Activated naive CD4-positive, alpha-beta T cell treated with anti-CD3 and anti-CD28 coated beads, Interleukin-2, amount 10 ng/mL, durations not matched to agents 7 days and 5 days (primary cell): Measurements from ENCODE around the gene BCL2L1.
"Not testable (repeated sequence)": the region's sequence is repeated elsewhere in the genome, so short reads cannot be mapped to it uniquely, and the experiment has no call there.

ENCODE experiments used
- CTCF ChIA-PET: fragments of 350-600 bp; sonication (Branson Sonifier 250); formaldehyde crosslinking; loops from one replicate; lab custom pipeline; 2021; ENCODE audit warnings: antibody characterized with exemption; lab: Charles Lee
- DNase-seq: peaks from one replicate; pipeline ENCODE4 v3.0.0-alpha.2; 2020
- H3K27ac Mint-ChIP-seq: one replicate; pipeline ENCODE4 v1.8.0; 2021; ENCODE audit warnings: mild to moderate bottlenecking, moderate library complexity, mixed read lengths
- H3K27me3 Mint-ChIP-seq: one replicate; pipeline ENCODE4 v1.8.0; 2021; ENCODE audit warnings: mild to moderate bottlenecking, mixed read lengths
- H3K36me3 Mint-ChIP-seq: one replicate; pipeline ENCODE4 v1.8.0; 2021; ENCODE audit warnings: mixed read lengths
- H3K4me1 Mint-ChIP-seq: one replicate; pipeline ENCODE4 v1.8.0; 2021; ENCODE audit warnings: mixed read lengths
- H3K4me3 Mint-ChIP-seq: one replicate; pipeline ENCODE4 v1.8.0; 2021; ENCODE audit warnings: mild to moderate bottlenecking, moderate library complexity, mixed read lengths
- H3K9me3 Mint-ChIP-seq: one replicate; pipeline ENCODE4 v1.8.0; 2021; ENCODE audit warnings: mixed read lengths

BCL2L1 gene

GRCh38 chr20:31664696-31665354 lies 57.8 kb downstream of the BCL2L1 start:
- H3K4me3 Mint-ChIP-seq = no peak overlapping the region
- H3K4me1 Mint-ChIP-seq = peaks cover 83% of the 10 kb centered on the region
- no peaks in the 10 kb centered on the region for H3K9me3 Mint-ChIP-seq
- no peak for DNase-seq
- peaks cover 44% of the 10 kb centered on the region for H3K36me3 Mint-ChIP-seq
- CTCF ChIA-PET = interaction anchor here (1.1 to 7.5 kb wide), 5 partner anchors 11 to 63 kb away, joined by 4 to 348 read pairs (median 27); partner anchors contain the start of gene BCL2L1
- H3K27me3 Mint-ChIP-seq = no peaks in the 10 kb centered on the region
- peak overlapping the region; percentile 88 for H3K27ac Mint-ChIP-seq

GRCh38 chr20:31663838-31664695 lies 58.6 kb downstream of the BCL2L1 start:
- H3K4me3 Mint-ChIP-seq = no peak overlapping the region
- peaks cover 75% of the 10 kb centered on the region for H3K4me1 Mint-ChIP-seq

GRCh38 chr20:31663524-31663837 lies 59.2 kb downstream of the BCL2L1 start:
- peaks cover 36% of the 10 kb centered on the region for H3K36me3 Mint-ChIP-seq
- peaks cover 72% of the 10 kb centered on the region for H3K4me1 Mint-ChIP-seq
- no peaks in the 10 kb centered on the region for H3K9me3 Mint-ChIP-seq
- CTCF ChIA-PET = interaction anchor here (0.7 to 7.5 kb wide), 10 partner anchors 12 to 101 kb away, joined by 3 to 348 read pairs (median 16); partner anchors contain the start of gene BCL2L1
- peak overlapping the region; percentile 67 for H3K27ac Mint-ChIP-seq
- H3K4me3 Mint-ChIP-seq = no peak overlapping the region
- H3K27me3 Mint-ChIP-seq = no peaks in the 10 kb centered on the region
- no peak for DNase-seq

More at GRCh38 chr20:31663838-31664695, 58.6 kb downstream of the BCL2L1 start:
- H3K27me3 Mint-ChIP-seq = no peaks in the 10 kb centered on the region
- DNase-seq = no peak
- H3K27ac Mint-ChIP-seq = peak overlapping the region; percentile 67
- no peaks in the 10 kb centered on the region for H3K9me3 Mint-ChIP-seq
- CTCF ChIA-PET = interaction anchor here (0.7 to 7.5 kb wide), 9 partner anchors 12 to 64 kb away, joined by 3 to 348 read pairs (median 6); partner anchors contain the start of gene BCL2L1
- peaks cover 37% of the 10 kb centered on the region for H3K36me3 Mint-ChIP-seq

GRCh38 chr20:31662372-31662854 lies 60.3 kb downstream of the BCL2L1 start:
- Mint-ChIP-seq H3K4me3 (peak overlapping the region; percentile 73), H3K27ac (peak overlapping the region; percentile 89), H3K36me3 (peaks cover 27% of the 10 kb centered on the region), H3K9me3 (no peaks in the 10 kb centered on the region), H3K27me3 (no peaks in the 10 kb centered on the region), H3K4me1 (peaks cover 63% of the 10 kb centered on the region)
- CTCF ChIA-PET = interaction anchor here (0.6 to 7.5 kb wide), 16 partner anchors 8 to 100 kb away, joined by 3 to 348 read pairs (median 12); partner anchors contain the start of genes BCL2L1 and TPX2
- no peak for DNase-seq

- Mint-ChIP-seq H3K4me3 (peak overlapping the region; percentile 73), H3K9me3 (no peaks in the 10 kb centered on the region), H3K4me1 (peaks cover 57% of the 10 kb centered on the region), H3K27me3 (no peaks in the 10 kb centered on the region), H3K27ac (peak overlapping the region; percentile 89), H3K36me3 (peaks cover 23% of the 10 kb centered on the region)
- peak; percentile 84 for DNase-seq
- CTCF ChIA-PET = interaction anchor here (0.6 to 7.5 kb wide), 24 partner anchors 8 to 99 kb away, joined by 3 to 348 read pairs (median 6); partner anchors contain the start of genes BCL2L1 and TPX2
These were observed 60.9 kb downstream of the BCL2L1 start for GRCh38 chr20:31661625-31662371.

GRCh38 chr20:31654534-31654933 lies 68.1 kb downstream of the BCL2L1 start:
- H3K27ac Mint-ChIP-seq = no peak overlapping the region
- CTCF ChIA-PET = interaction anchor here (2.1 to 2.7 kb wide), 2 partner anchors 20 to 69 kb away, joined by 5 to 11 read pairs; partner anchors contain the start of gene BCL2L1
- H3K4me1 Mint-ChIP-seq = no peaks in the 10 kb centered on the region
- DNase-seq = no peak
- H3K36me3 Mint-ChIP-seq = no peaks in the 10 kb centered on the region
- no peak overlapping the region for H3K4me3 Mint-ChIP-seq
- peaks cover 35% of the 10 kb centered on the region for H3K27me3 Mint-ChIP-seq
- no peaks in the 10 kb centered on the region for H3K9me3 Mint-ChIP-seq

GRCh38 chr20:31653561-31653960 lies 69.1 kb downstream of the BCL2L1 start:
- Mint-ChIP-seq H3K4me3 (no peak overlapping the region), H3K4me1 (no peaks in the 10 kb centered on the region), H3K27ac (no peak overlapping the region), H3K9me3 (no peaks in the 10 kb centered on the region), H3K36me3 (no peaks in the 10 kb centered on the region), H3K27me3 (peaks cover 35% of the 10 kb centered on the region)
- DNase-seq = no peak
- CTCF ChIA-PET = interaction anchor here (2.1 to 2.7 kb wide), 2 partner anchors 19 to 70 kb away, joined by 5 to 11 read pairs; partner anchors contain the start of gene BCL2L1

GRCh38 chr20:31652917-31653396 lies 69.7 kb downstream of the BCL2L1 start:
- no peaks in the 10 kb centered on the region for H3K4me1 Mint-ChIP-seq
- CTCF ChIA-PET = interaction anchor here (2.7 kb wide), 1 partner anchor 70 kb away, joined by 11 read pairs; the partner anchor contains the start of gene BCL2L1
- H3K4me3 Mint-ChIP-seq = no peak overlapping the region
- H3K27me3 Mint-ChIP-seq = peaks cover 35% of the 10 kb centered on the region
- H3K9me3 Mint-ChIP-seq = no peaks in the 10 kb centered on the region
- no peak for DNase-seq
- no peak overlapping the region for H3K27ac Mint-ChIP-seq
- no peaks in the 10 kb centered on the region for H3K36me3 Mint-ChIP-seq

GRCh38 chr20:31648104-31648503 lies 74.6 kb downstream of the BCL2L1 start:
- H3K27ac Mint-ChIP-seq, H3K9me3 Mint-ChIP-seq, DNase-seq, H3K4me3 Mint-ChIP-seq, H3K36me3 Mint-ChIP-seq, H3K4me1 Mint-ChIP-seq: not testable (repeated sequence)
- H3K27me3 Mint-ChIP-seq = peaks cover 43% of the 10 kb centered on the region
- CTCF ChIA-PET = interaction anchor here (0.8 to 1.7 kb wide), 2 partner anchors 13 kb away, joined by 3 to 5 read pairs; no protein-coding TSS in a partner anchor

- CTCF ChIA-PET = interaction anchor here (1.5 kb wide), 1 partner anchor 11 kb away, joined by 5 read pairs; no protein-coding TSS in a partner anchor
- H3K36me3 Mint-ChIP-seq = no peaks in the 10 kb centered on the region
- no peak for DNase-seq
- no peak overlapping the region for H3K27ac Mint-ChIP-seq
- H3K4me3 Mint-ChIP-seq = no peak overlapping the region
- H3K27me3 Mint-ChIP-seq = peaks cover 47% of the 10 kb centered on the region
- H3K4me1 Mint-ChIP-seq = peaks cover 12% of the 10 kb centered on the region
- no peaks in the 10 kb centered on the region for H3K9me3 Mint-ChIP-seq
These were observed 78.0 kb downstream of the BCL2L1 start for GRCh38 chr20:31644701-31645100.

- Mint-ChIP-seq H3K27me3 (peaks cover 58% of the 10 kb centered on the region), H3K36me3 (no peaks in the 10 kb centered on the region)
These were observed 79.1 kb downstream of the BCL2L1 start for GRCh38 chr20:31643522-31643921.

GRCh38 chr20:31642837-31643236 lies 79.8 kb downstream of the BCL2L1 start:
- Mint-ChIP-seq H3K27ac (no peak overlapping the region), H3K9me3 (no peaks in the 10 kb centered on the region), H3K27me3 (peaks cover 64% of the 10 kb centered on the region), H3K4me3 (no peak overlapping the region), H3K36me3 (no peaks in the 10 kb centered on the region), H3K4me1 (peaks cover 12% of the 10 kb centered on the region)
- DNase-seq = no peak
- CTCF ChIA-PET = interaction anchor here (0.8 kb wide), 1 partner anchor 81 kb away, joined by 5 read pairs; no protein-coding TSS in a partner anchor

More at GRCh38 chr20:31643522-31643921, 79.1 kb downstream of the BCL2L1 start:
- Mint-ChIP-seq H3K27ac (no peak overlapping the region), H3K4me3 (no peak overlapping the region), H3K9me3 (no peaks in the 10 kb centered on the region), H3K4me1 (peaks cover 12% of the 10 kb centered on the region)
- no peak for DNase-seq
- CTCF ChIA-PET = interaction anchor here (0.8 to 1.5 kb wide), 2 partner anchors 10 to 80 kb away, joined by 5 read pairs; no protein-coding TSS in a partner anchor

GRCh38 chr20:31641391-31641790 lies 81.3 kb downstream of the BCL2L1 start:
- no peaks in the 10 kb centered on the region for H3K36me3 Mint-ChIP-seq
- H3K4me3 Mint-ChIP-seq = no peak overlapping the region
- DNase-seq = no peak
- no peaks in the 10 kb centered on the region for H3K9me3 Mint-ChIP-seq
- no peak overlapping the region for H3K27ac Mint-ChIP-seq
- H3K27me3 Mint-ChIP-seq = peaks cover 74% of the 10 kb centered on the region
- CTCF ChIA-PET = interaction anchor here (1.8 kb wide), 1 partner anchor 20 kb away, joined by 7 read pairs; no protein-coding TSS in a partner anchor
- H3K4me1 Mint-ChIP-seq = peaks cover 12% of the 10 kb centered on the region
